ENCODE results near the gene PDE4B.

DNA sequence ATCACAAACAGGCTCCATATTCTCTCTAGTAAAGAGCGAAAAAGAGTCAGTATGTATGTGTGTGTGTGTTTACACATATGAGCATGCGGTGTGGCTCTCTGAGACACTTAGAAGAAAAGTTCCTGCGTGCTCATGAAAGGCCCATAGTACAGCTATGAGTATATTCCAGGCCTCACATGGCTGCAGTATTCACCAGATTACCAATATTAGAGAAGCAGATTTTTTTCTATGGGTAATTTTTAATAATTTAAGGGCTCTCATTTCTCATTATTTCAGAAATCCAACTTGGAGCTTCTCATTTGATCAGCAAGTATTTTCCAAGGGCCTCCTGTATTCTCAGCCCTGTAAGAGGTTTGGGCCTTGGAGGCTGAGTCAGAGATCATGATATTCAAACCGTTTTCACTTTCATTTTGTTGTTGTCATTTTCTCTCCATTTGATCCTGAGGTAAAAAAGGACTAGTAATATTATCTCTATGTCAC, 508.3 kb downstream of the PDE4B start:
- TF ChIP-seq EZH2 (IDR thresholded peaks at IDR 0.05; ENCODE audit: borderline replicate concordance, low read length): no peak
- TF ChIP-seq, protein P1, sequence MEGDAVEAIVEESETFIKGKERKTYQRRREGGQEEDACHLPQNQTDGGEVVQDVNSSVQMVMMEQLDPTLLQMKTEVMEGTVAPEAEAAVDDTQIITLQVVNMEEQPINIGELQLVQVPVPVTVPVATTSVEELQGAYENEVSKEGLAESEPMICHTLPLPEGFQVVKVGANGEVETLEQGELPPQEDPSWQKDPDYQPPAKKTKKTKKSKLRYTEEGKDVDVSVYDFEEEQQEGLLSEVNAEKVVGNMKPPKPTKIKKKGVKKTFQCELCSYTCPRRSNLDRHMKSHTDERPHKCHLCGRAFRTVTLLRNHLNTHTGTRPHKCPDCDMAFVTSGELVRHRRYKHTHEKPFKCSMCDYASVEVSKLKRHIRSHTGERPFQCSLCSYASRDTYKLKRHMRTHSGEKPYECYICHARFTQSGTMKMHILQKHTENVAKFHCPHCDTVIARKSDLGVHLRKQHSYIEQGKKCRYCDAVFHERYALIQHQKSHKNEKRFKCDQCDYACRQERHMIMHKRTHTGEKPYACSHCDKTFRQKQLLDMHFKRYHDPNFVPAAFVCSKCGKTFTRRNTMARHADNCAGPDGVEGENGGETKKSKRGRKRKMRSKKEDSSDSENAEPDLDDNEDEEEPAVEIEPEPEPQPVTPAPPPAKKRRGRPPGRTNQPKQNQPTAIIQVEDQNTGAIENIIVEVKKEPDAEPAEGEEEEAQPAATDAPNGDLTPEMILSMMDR (IDR thresholded peaks at IDR 0.05; ENCODE audit: low read length): no peak
